RCC 7860 (cell line): Measurements from ENCODE around the gene LRRC56.

ENCODE experiments used
- DNase-seq: peaks from one replicate; pipeline ENCODE4 v3.0.0-alpha.2; 2015; ENCODE audit warnings: low spot score
- FAIRE-seq: peaks from 2 replicates; lab custom pipeline; 2012; peaks lifted over from hg19 to GRCh38; lab: Jason Lieb, UNC

The LRRC56 gene, protein sequence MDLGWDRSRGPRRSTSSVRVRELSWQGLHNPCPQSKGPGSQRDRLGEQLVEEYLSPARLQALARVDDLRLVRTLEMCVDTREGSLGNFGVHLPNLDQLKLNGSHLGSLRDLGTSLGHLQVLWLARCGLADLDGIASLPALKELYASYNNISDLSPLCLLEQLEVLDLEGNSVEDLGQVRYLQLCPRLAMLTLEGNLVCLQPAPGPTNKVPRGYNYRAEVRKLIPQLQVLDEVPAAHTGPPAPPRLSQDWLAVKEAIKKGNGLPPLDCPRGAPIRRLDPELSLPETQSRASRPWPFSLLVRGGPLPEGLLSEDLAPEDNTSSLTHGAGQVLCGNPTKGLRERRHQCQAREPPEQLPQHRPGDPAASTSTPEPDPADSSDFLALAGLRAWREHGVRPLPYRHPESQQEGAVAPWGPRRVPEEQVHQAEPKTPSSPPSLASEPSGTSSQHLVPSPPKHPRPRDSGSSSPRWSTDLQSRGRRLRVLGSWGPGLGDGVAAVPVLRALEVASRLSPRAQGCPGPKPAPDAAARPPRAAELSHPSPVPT

GRCh38 chr11:536841-537621 lies at the start of gene LRRC56:
LRRC56 (plus strand) TSS chr11:537527; CDS start chr11:540685, 3,158 bp downstream.
- no peak for DNase-seq
- no peak for FAIRE-seq

- DNase-seq (no peak), FAIRE-seq (no peak)
These were observed 49.7 kb upstream of the LRRC56 start for GRCh38 chr11:487571-488021.

GRCh38 chr11:488062-488461 lies 49.3 kb upstream of the LRRC56 start:
- FAIRE-seq (no peak), DNase-seq (no peak)

GRCh38 chr11:488579-488978 lies 48.7 kb upstream of the LRRC56 start:
- DNase-seq (no peak), FAIRE-seq (no peak)

DNA sequence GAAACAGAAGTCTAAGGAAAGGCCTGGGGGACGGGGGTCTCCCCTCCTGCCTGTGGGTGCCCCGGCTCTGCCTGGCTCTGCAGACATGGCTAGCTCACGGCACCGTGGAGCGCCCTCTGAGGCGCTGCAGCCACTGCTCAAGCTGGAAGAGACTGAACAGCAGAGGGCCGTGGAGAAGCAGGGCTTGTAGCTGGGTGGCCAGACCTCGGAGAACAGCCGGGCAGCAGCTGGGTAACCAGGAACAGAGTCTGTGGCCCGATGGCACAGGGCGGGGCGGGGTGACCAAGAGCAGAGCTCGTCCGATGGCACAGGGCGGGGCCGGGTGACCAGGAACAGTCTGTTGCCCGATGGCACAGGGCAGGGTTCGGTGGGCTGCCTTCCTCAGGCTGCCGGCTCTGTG lies 48.3 kb upstream of the LRRC56 start:
- no peak for DNase-seq

DNA sequence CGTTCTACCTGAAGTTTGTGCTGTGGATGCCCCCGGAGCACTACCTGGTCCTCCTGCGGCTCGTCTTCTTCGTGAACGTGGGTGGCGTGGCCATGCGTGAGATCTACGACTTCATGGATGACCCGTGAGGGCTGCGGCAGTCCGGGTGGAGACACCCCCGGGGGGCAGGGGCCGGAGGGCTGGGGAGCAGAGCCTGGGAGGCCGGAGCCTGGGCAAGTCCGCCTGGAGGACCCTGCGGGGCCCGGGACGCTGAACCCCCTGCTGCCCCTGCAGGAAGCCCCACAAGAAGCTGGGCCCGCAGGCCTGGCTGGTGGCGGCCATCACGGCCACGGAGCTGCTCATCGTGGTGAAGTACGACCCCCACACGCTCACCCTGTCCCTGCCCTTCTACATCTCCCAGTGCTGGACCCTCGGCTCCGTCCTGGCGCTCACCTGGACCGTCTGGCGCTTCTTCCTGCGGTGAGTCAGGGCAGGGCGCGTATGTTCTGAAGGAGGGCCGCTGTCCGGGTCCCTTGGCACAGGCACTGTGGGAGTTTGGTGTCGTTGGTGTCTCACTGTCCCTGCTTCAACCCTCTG lies 47.6 kb upstream of the LRRC56 start:
- no peak for DNase-seq
- FAIRE-seq: no peak

More for the DNA sequence above, 48.3 kb upstream of the LRRC56 start:
- FAIRE-seq: no peak

- DNase-seq (no peak), FAIRE-seq (no peak)
These were observed 47.0 kb upstream of the LRRC56 start for GRCh38 chr11:490186-490929.

DNA sequence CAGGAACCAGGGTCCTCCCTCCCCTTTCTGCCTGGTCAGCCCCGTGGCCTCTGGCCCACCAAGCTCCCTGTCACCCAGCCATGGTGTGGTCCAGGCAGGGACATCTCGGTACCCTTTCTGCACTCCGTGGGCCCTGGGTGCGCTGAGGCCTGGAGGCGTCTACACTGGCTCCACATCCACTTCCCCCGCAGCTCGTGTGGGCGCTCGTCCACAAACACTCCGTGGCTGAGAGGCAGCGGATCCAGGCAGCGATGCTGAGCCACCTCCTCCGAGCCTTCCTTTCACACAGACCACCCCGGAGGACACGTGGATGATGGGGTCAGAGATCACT lies 46.4 kb upstream of the LRRC56 start:
- DNase-seq (no peak), FAIRE-seq (no peak)

DNA sequence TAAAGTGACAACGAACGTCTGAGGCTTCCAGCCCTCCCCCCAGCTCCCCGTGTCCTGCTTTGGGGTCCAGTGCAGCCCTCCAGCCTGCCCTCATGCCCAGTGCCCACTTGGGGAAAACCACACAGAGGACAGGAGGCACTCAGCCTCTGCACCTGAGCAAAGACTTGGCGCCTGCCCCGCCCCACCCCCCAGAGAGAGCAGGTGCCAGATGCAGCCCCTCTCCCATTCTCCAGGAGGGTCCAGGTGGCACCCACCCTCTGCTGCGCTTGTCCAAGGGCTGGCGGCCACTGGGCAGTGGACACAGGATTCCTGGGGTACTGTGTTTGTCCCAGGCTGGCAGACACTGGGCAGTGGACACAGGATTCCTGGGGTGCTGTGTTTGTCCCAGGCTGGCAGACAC lies 46.0 kb upstream of the LRRC56 start:
- FAIRE-seq (no peak), DNase-seq (no peak)

DNA sequence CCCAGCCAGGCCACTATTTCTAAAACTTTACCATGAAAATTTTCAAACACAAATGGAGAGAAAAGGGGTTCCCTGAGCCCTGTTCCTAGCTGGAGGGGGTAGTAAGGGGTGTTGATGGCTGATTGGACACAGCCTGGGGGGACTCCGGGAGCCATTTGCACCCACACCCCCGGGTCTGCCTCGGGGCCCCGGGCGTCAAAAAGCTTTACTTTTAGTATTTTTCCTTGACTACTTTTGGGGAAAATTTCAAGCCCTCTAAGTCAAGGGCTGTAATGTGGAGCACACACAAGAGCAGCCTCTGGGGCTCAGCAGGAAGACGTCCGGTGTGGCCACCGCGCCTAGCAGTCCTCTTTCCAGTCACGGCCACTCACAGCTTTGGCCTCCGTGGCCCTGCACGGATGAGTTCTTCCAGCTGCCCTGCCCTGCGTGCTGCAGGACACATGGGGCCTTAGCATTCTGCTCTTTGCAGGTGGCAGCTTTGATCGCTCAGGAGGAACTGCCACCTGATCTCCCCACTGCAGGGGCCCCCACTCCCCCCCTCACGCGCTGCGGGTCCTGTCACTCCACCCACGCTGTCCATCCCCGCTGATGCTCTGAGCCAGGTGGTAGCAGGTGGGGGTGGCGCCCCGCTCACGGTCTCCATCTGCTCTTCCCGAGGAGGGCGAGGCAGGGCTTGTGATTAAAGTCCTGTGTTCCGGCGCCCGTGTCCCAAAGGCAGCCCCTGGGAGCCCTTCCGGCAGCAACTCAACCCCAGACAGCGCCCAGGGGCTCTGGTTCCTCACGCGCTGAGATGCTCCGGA lies 44.7 kb upstream of the LRRC56 start:
- DNase-seq (no peak), FAIRE-seq (no peak)

DNA sequence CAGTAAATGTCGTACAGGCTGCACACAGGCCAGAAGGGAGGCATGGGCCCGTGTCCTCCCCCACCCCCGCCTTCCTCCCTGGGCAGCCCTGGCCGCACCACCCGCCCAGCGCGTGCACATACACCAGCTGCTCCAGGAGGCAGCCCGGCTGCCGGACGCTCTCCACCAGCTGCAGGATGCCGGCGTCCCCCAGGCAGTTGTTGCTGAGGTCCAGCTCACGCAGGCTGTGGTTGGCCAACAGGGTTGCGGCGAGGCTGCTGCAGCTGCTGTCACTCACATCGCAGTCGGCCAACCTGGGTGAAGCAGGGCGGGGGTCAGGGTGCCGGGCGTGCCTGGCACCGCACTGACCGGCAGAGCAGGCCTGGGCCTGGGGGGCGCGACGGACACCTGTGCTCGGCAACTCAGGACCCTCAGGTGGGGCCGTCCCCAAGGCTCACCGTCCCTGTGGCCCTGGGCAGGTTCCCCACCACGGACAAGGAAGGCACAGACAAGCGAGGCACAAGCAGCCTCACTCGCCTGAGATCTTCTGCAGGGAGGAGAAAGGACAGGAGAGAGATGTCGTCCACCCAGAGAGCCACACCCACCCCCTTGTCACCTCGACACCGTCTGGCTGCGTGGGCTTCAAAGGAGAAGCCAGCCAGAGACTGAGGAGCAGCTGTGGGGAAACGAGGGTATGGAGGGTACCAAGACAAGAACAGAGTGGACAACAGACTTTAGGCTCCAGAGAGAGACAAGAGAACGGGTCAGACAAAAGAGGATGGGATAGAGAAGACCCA lies 42.4 kb upstream of the LRRC56 start:
- DNase-seq (no peak), FAIRE-seq (no peak)

DNA sequence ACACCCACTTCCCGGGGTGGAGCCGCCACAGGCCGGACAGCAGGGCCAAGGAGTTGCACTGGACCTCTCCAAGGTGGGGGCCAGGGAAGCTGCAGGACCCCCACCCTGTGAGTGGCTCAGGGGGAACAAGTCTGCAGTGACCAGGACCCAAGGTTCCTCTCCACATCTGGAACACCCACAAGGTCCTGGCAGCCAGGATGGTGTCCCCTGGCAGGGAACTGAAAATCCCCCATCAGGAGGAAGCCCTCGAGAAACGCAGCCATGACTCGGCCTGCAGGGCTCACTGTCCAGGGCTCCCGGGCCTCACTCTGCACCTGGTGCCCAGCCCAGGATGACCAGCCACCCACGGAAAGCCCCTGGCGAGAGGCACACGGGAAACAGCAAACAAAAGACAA lies 41.8 kb upstream of the LRRC56 start:
- FAIRE-seq (no peak), DNase-seq (no peak)

- FAIRE-seq: no peak
These were observed 40.3 kb upstream of the LRRC56 start for GRCh38 chr11:496834-497564.

DNA sequence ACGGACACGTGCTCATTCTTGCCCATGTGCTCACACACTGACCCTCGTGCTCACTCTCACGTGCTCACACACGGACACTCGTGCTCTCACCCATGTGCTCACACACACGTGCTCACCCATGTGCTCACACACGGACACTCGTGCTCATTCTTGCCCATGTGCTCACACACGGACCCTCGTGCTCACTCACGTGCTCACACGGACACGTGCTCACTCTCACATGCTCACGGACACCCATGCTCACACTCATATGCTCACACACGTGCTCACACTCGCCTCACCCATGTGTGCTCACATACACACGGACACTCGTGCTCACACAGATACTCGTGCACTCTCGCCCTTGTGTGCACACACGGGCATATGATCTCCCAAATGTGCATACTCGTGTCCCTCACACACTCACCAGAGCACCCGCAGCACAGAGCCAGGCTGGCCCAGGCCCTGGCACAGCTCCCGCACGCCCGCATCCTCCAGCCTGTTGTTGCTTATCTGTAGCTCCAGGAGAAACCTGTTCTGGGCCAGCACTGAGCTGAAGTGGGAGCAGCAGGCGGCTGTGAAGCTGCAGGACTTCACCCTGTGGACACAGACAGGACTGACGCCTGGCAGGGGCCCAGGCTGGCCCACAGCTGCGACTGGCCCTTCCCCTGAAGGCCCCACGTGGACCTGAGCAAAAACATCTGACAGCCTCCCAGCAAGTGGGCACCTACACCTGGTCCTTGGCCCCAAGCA lies 39.6 kb upstream of the LRRC56 start:
- FAIRE-seq (no peak), DNase-seq (no peak)

More at GRCh38 chr11:496834-497564, 40.3 kb upstream of the LRRC56 start:
- DNase-seq: no peak

GRCh38 chr11:498297-499181 lies 38.8 kb upstream of the LRRC56 start:
- no peak for DNase-seq
- FAIRE-seq: no peak

- DNase-seq (no peak), FAIRE-seq (no peak)
These were observed 37.9 kb upstream of the LRRC56 start for GRCh38 chr11:499201-500076.
